ENCODE data around the gene DNAJC3.
"Not testable (repeated sequence)": the region's sequence is repeated elsewhere in the genome, so short reads cannot be mapped to it uniquely, and the experiment has no call there.

Gene DNAJC3, protein sequence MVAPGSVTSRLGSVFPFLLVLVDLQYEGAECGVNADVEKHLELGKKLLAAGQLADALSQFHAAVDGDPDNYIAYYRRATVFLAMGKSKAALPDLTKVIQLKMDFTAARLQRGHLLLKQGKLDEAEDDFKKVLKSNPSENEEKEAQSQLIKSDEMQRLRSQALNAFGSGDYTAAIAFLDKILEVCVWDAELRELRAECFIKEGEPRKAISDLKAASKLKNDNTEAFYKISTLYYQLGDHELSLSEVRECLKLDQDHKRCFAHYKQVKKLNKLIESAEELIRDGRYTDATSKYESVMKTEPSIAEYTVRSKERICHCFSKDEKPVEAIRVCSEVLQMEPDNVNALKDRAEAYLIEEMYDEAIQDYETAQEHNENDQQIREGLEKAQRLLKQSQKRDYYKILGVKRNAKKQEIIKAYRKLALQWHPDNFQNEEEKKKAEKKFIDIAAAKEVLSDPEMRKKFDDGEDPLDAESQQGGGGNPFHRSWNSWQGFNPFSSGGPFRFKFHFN

DNA sequence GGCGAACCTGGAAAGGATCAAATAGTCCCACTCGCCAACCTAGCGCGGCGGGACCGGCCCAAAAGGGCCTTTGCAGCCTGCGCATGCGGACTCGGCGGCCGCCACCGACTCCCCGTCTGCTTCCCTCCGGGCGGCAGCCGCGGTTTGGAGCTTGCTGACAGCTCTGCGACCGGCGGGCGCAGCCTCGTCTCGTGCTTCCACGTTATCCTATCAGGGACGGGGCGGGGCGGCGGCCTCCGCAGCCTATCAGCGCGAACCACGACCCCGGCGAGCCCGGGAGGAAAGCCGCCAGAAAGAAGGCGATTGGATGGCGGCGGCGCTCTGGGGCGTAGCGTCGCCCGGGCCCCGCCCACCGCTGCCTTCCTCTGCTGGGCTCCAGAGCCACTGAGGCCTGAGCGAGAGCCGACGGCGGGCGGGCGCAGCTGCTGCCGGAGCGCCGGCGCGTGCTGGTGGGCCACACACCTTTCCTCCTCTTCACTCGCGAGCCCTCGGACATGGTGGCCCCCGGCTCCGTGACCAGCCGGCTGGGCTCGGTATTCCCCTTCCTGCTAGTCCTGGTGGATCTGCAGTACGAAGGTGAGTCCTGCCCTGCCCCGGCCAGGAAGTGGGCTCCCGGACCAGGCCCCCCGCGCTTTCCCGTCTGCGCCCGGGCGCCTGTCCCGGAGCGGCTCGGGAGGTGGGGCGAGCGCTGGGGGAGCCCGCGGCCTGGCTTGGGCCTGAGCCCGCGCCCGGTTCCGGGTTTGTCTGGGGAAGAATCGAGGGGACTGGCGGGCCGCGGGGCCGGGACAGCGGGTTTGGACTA lies at the start of gene DNAJC3:
TSS of gene DNAJC3 (plus strand) at position 378 of the 802 bp plus-strand sequence. CDS start at position 495, 117 bp downstream.
- DNase-seq (ENCODE audit: low spot score) = peak; percentile 99

GRCh38 chr13:95627590-95627989 lies 49.3 kb upstream of the DNAJC3 start:
- DNase-seq (ENCODE audit: low spot score) = no peak

DNA sequence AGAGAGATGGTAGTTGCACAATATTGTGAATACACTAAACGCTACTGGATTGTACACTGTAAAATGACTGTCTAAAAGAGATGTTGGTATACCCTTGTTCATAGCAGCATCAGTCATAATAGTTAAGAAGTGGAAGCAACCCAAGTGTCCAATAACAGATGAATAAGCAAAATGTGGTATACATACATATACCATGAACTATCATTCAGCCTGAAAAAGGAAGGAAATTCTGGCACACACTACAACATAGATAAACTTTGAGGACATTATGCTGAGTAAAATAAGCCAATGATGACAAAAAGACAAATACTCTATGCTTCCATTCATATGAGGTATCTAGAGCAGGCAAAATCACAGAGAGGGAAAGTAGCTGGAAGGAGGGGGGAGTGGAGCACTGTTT lies 48.5 kb upstream of the DNAJC3 start:
- no peak for DNase-seq (ENCODE audit: low spot score)

GRCh38 chr13:95629071-95629470 lies 47.9 kb upstream of the DNAJC3 start:
- DNase-seq (ENCODE audit: low spot score) = no peak

GRCh38 chr13:95630593-95630992 lies 46.3 kb upstream of the DNAJC3 start:
- no peak for DNase-seq (ENCODE audit: low spot score)

- no peak for DNase-seq (ENCODE audit: low spot score)
Observed at GRCh38 chr13:95636853-95637252, 40.1 kb upstream of the DNAJC3 start.

DNA sequence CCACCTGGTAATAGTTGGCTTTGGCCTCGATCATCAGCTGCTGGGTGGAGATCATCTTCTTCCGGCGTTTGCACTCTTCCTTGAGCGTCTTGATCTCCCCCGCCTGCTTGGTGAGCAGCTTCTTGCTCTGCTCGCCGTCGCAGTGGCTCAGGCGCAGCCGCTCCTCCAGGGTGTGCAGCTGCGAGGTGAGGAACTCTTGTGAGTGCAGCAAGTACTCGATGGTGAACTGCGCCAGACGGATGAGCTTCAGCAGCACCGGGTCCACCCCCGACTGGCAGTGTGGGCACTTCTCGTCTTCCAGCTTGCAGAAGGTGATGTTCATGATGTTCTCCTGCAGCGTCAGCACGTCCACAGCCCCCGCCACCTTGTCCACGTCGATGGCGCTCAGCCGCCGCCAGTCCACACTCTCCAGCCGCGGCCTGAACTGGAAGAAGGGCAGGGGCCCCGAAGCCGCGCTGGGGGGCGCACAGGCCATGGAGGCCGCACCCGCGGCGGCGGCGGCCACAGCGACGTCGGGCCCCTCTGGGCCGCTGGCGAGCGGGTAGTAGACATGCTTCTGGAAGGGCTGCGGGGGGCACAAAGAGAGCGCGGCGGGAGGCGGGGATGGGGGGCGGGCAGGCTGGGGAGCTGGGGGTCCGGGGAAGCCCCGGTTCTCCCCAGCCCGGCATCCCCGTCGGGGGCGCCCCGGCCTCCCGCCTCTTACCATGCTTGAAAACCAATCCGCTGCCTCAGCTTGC lies 35.5 kb upstream of the DNAJC3 start:
- peak; percentile 59 for DNase-seq (ENCODE audit: low spot score)

DNA sequence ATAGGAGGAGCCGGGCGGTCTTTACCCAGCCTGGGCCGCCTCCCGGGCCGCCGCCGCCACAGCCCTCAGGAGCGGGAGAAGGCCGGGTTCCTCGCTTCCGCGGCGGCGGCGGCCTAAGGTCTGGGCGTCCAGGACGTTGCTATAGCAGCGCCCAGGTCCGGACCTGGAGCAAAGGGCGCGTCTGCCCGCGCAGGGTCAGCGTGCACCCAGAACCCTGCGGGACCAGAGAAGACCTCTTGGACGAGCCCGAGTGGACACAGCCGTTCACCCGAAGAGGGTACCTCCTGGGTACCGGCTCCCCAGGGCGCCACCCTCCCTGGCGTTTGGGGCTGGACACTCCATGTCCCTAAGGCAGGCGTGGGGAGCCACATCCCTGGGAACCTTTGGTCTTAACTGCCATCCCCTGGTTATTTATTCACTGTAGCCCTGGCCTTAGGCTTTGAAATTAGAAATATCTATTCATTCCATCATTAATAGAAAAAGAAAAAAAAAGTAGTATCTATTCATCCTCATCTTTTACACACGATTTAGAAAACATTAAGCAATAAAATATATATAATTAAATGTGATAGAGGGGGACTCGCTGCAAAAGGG lies 34.8 kb upstream of the DNAJC3 start:
- DNase-seq (ENCODE audit: low spot score) = peak; percentile 80

GRCh38 chr13:95642999-95643398 lies 33.9 kb upstream of the DNAJC3 start:
- DNase-seq (ENCODE audit: low spot score) = no peak

DNA sequence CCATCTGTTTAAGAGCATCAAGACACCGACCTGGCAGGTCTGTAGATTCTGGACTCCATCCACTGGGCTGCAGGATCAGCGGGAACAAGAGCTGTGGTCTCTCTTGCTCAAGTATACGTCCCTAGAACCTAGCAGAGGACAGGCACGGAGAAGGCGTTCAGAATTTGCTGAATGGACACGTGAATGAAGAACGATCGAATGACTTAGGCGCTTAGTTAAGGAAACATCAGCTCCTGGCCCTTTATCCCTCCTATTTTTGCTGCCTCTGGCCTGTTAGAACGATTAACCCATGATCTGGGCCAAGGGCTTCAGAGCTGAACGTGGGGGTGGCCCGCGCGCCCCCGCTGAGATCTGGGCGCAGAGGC lies 33.4 kb upstream of the DNAJC3 start:
- no peak for DNase-seq (ENCODE audit: low spot score)

- peak; percentile 82 for DNase-seq (ENCODE audit: low spot score)
Observed at GRCh38 chr13:95643936-95644598, 32.9 kb upstream of the DNAJC3 start.

- peak; percentile 92 for DNase-seq (ENCODE audit: low spot score)
Observed at GRCh38 chr13:95644601-95645052, 32.3 kb upstream of the DNAJC3 start, which contains the start of gene DZIP1. DZIP1 (minus strand) TSS chr13:95644706; CDS start chr13:95642029, 2,677 bp downstream.

- DNase-seq (ENCODE audit: low spot score) = no peak
Observed at GRCh38 chr13:95647321-95647720, 29.6 kb upstream of the DNAJC3 start.

DNA sequence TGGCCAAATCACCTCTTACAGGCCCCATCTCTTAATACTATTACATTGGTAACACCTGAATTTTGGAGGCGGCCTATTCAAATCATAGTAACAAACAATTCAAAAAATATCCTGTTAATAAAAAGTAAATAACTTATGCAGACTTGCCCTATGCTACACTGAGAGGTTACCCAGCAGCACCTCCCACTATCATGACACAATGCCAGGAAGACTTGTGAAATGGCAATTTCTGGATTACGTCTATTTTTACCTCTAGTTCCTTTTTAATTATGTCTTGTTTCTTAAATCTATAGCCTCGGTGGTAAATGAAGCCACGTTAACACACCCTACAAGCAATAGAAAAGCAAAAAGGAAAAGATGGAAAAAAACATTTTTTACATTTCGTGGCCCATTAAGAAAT lies 26.2 kb upstream of the DNAJC3 start:
- DNase-seq (ENCODE audit: low spot score) = no peak

DNA sequence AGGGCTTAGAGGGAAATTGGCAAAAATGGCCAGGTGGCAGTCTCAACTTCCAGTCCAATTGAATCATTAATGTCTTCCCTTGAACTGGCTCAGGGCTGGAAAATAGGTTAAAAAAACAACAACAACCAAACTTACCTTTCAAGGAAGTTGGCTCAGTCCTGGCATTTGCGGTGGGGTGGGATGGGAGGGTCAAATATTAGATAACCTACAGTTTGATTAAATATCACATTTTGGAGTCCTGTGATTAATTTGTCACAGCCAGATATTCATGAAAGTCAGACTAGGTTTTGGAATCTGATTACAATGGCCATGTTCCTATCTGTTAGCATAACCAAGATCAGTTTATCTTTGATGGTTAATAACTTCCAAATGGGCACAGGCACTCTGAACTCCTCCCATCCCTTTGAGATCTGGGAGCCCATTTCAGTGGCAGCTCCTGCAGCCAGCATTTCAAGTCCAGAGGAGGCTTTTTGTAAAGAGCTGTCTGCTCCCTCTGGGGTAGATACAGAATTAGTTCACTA lies 24.6 kb upstream of the DNAJC3 start:
- no peak for DNase-seq (ENCODE audit: low spot score)

DNA sequence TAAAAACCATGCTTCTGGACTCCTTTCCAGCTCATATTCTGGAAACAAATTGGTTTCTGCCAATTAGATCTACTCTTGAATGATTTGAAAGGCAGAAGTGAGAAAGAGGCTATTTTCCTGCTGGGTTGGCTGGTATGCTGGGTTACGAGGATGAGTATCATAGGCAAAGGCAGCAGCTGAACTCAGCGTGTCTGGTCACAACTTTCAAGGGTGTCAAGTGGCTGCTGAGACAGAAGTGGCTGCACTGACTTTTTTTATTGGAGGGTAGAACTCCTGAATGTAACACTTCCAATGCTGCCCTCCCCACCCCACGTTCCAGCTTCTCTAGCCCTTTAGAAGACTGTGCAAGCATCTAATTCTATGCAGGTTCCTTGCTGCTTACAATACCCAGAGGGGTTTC lies 24.1 kb upstream of the DNAJC3 start:
- DNase-seq (ENCODE audit: low spot score) = no peak

DNA sequence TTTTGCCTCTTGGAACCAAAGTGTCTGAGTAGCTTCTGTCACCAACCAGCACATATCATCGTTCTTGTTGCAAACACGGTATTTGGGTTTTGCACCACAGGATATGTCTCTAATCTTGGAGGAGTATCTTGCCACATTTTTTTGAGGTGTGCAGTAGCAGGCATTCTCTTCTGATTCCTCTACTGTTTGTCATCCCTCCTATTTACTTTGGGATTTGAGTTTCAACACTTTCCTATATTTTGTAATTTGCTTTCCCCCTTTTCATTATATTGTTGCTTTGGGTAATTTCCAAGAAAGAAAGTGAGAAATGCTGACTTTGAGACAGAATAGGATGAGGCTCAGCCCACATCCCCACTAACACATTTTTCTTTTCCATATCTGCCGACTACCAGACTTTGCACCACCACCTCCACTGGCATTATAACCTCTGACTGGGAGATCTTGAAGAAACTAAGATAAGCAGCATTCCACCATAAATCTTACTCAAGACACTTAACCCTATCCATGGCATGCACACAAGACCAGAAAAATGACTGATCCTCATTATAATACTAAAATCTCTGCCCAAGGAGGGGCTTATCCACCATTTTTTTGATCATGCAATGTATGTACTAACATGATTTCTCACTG lies 20.4 kb upstream of the DNAJC3 start:
- no peak for DNase-seq (ENCODE audit: low spot score)

DNA sequence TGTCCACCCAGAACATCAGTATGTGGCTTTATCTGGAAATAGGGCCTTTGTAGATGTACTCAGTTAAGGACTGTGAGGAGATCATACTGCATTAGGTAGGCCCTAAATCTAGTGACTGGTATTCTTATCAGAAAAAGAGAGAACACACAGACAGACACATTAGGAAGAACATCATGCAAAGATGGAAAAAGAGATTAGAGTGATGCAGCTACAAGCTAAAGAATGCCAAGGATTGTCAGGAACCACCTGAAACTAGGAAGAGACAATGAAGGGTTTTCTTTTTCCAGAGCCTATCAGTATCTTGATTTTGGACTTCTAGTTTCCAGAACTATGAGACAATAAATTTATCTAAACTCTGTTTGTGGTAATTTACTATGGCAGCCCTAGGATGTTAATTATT lies 17.4 kb upstream of the DNAJC3 start:
- DNase-seq (ENCODE audit: low spot score) = no peak

DNA sequence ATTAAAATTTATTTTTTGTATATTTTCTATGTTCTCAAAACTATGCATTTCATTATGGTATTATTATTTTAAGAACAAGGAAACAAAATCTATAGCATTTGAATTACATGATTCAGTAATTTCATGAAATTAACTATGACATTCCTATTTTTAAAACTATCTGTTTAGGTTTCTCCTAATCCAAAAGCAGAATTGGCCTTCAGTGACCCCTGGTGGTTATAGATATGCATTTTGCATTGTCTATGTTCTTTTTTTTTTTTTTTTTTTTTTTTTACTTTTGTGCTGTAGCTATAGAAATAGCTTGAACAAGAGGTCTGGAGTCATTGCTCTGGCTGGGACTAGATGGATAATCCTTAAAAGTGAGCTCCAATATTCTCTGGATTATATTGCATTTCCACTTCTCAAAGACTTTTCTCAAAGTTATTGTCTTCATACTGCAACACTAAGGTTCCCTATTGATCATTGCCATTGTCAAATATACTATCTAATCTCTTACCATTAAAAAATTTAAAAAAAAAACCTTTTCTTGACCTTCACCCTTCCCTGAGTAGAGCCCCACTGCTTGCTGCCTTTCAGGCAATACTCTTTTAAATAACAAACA lies 15.9 kb upstream of the DNAJC3 start:
- DNase-seq (ENCODE audit: low spot score) = no peak

DNA sequence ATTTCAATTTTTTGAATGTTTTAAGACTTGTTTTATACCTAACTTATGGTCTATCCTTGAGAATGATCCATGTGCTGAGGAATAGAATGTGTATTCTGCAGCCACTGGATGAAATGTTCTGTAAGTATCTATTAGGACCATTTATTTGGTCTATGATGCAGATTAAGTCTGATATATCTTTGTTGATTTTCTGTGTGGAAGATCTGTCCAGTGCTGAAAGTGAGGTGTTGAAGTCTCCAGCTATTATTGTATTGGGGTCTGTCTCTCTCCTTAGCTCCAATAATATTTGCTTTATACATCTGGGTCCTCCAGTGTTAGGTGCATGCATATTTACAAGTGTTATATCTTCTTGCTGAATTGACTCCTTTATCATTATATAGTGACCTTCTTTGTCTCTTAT lies 9.7 kb upstream of the DNAJC3 start:
- not testable (repeated sequence) for DNase-seq (ENCODE audit: low spot score)

Data from ecto neural progenitor cell (in vitro differentiated cells).